Muscle layer of colon (tissue), 2 donors: ENCODE data around the gene MELTF.

ENCODE experiments used
- H3K27ac ChIP-seq: one replicate; pipeline ENCODE4 v1.7.0; 2013; ENCODE audit warnings: low read depth, mild to moderate bottlenecking, low read length, moderate library complexity
- H3K27me3 ChIP-seq, 2 donors: one replicate each; pipeline ENCODE4 v1.7.0; 2013; ENCODE audit warnings: low read length in 2 of 2, mild to moderate bottlenecking in 2 of 2; ENCODE audit not compliant: insufficient read depth in 2 of 2, control insufficient read depth in 1 of 2
- H3K36me3 ChIP-seq: one replicate; pipeline ENCODE4 v1.7.0; 2013; ENCODE audit warnings: mild to moderate bottlenecking, low read length; ENCODE audit not compliant: insufficient read depth
- H3K4me1 ChIP-seq: one replicate; pipeline ENCODE4 v1.7.0; 2013; ENCODE audit warnings: mild to moderate bottlenecking, low read length; ENCODE audit not compliant: insufficient read depth
- H3K4me3 ChIP-seq, 2 donors: one replicate each; pipeline ENCODE4 v1.7.0; 2013; ENCODE audit warnings: low read length in 2 of 2, low read depth in 1 of 2, mild to moderate bottlenecking in 1 of 2, moderate library complexity in 1 of 2
- H3K9ac ChIP-seq: one replicate; pipeline ENCODE4 v1.7.0; 2013; ENCODE audit warnings: low read length
- H3K9me3 ChIP-seq: one replicate; pipeline ENCODE4 v1.7.0; 2013; ENCODE audit warnings: mild to moderate bottlenecking, low read length
- donor health status: abdominal sarcoma.
- donor health status: Adenocarcinoma of cecum.

Gene MELTF

GRCh38 chr3:196996454-196997265, 33.0 kb downstream of the MELTF start:
- no peak overlapping the region for H3K4me3 ChIP-seq
- H3K4me1 ChIP-seq: no peaks in the 10 kb centered on the region
- H3K36me3 ChIP-seq: no peaks in the 10 kb centered on the region
- no peaks in the 10 kb centered on the region for H3K27me3 ChIP-seq
- H3K27ac ChIP-seq: no peak overlapping the region
- no peak overlapping the region for H3K9ac ChIP-seq
- H3K9me3 ChIP-seq: no peaks in the 10 kb centered on the region

DNA sequence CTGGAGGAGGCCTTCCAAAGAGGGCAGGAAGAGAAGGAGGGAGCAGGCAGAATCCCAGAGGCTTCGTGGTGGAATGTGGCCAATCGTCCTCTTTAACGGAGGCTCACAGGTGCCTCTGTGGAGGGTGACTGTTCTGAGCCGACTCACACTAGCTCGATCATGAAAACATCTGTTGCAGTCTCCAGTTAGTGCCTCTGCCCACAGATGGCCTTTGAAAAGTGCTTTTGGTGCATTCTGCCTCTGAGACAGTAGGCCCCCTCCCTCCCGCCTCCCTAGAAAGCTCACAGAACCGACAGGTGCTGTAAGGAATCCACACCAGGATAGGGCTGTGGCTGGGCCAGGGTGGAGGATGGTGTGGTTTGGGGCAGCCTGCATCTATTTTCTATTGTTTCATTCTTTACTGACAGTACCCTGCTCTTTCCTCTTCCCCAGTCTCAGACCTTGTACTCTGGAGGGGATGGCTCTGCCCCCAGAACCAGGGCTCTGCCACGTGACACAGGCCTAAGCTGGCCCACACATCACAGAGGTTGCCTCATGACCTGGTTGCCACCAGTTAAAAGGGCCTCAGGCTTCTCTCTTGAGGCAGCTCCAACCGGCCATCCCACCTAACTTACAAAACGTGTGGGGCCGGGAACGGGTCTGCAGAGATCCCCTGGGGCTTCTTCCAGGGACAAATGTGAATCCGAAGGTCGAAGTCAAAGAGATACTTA, 33.8 kb downstream of the MELTF start:
- Histone ChIP-seq H3K4me1 (no peaks in the 10 kb centered on the region), H3K9me3 (no peaks in the 10 kb centered on the region), H3K27ac (no peak overlapping the region), H3K27me3 (no peaks in the 10 kb centered on the region), H3K36me3 (no peaks in the 10 kb centered on the region), H3K9ac (no peak overlapping the region), H3K4me3 (no peak overlapping the region)

DNA sequence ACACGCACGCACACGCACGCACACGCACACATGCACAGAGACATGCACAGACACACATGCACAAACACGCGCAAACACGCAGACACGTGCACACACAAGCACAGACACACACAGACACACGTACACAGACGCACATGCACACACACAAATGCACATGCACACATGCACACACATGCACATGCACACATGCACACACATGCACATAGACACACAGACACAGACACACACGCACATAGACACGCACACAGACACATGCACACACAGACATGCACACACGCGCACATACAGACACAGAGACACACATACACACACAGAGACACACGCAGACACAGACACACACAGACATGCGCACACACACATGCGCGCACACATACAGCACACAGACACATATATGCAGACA, 34.6 kb downstream of the MELTF start:
- no peaks in the 10 kb centered on the region for H3K27me3 ChIP-seq
- H3K9me3 ChIP-seq: no peaks in the 10 kb centered on the region
- H3K4me3 ChIP-seq: no peak overlapping the region
- H3K9ac ChIP-seq: no peak overlapping the region
- no peaks in the 10 kb centered on the region for H3K4me1 ChIP-seq
- H3K27ac ChIP-seq: no peak overlapping the region
- H3K36me3 ChIP-seq: no peaks in the 10 kb centered on the region

DNA sequence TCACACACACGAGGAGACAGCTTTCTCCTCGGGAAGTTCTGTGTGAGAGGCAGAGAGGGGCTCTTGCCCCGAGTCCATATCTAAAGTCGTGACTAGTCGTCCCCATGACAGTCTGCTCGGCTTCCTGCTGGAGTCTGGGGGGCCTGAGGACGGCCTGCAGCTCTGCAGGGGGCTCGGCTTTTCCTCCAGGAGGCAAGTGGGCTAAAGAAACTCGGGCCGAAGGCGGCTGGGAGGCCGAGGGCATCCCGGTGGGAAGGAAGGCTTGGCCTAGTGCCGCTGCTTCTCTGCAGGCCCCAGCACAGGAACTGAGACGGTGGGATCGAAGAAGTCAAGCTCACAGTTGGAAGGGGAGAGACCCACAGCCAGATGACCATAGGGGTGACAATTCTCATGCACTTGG, 35.6 kb downstream of the MELTF start:
- no peaks in the 10 kb centered on the region for H3K4me1 ChIP-seq
- H3K9me3 ChIP-seq: no peaks in the 10 kb centered on the region
- no peaks in the 10 kb centered on the region for H3K36me3 ChIP-seq
- H3K4me3 ChIP-seq: no peak overlapping the region
- H3K9ac ChIP-seq: no peak overlapping the region
- H3K27ac ChIP-seq: no peak overlapping the region
- no peaks in the 10 kb centered on the region for H3K27me3 ChIP-seq

DNA sequence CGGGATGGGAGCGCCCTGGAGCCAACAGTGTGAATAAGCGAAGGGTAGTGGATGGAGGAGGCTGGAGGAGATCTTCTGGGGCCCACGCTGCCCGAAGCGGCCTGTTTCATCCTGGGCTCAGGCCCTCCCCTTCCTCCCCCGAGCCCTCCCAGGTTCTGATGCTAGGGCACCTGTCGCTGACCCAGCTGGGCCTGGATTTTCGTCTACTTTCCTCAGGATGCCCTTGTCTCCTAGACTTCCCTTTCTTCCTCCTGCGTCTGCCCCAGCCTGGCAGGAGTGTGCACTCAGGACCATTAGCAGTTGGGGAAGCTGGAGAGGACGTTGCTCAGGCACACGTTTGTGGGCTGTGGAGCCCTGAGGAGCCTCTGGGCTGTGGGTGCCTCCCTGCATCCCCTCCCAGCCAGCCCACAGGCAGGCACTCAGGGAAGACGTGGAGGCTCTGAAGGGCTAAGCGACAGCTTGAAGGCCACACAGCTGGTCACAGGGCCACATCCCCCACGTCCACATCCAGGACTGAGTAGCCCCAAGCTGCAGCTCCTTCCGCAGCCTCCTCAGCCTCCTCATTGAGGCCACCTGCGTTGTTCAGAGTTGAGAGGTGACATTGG, 37.1 kb downstream of the MELTF start:
- Histone ChIP-seq H3K4me3 (no peak overlapping the region), H3K27me3 (no peaks in the 10 kb centered on the region)

DNA sequence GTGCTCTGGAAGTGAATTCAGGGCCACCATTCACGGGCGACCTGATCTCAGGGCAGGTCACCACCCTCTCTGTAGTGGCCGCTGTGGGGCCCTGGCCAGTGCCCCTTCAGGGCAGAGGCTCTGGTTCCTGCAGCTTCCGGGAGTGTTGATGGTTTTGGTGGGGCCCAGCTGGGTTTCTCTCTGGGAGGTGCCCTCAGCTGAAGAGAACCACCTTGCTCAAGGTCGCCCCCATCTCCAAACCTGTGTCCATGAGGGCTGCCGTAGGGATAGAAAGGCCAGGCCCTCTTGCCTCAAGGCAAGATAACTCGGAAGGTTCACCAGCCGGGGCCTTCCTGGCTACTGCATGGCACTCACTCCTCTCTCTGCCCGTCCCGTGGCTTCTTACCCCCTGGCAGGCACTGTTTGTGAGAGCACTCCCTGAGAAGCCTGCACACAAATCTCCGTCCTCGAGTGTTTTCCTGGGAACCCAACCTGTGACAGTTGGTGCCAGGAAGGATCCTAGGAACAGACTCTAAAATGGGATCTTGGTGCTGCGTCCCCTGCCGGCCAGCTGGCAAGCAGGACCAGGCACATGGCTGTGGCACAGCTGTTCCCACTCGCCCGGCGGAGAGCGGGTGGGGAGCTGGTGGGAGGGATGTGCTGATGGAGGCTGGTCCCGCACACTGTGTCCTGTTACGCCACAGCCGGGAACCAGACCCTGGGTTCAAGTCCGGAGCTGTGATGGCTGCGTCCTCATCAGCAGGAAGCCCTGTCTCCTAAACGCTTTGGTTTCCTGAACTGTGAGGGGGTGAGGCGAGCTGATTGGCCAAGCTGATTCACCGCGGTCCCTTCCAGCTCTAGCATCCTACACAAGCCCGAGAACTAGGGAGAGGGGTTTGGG, 37.8 kb downstream of the MELTF start:
- no peaks in the 10 kb centered on the region for H3K9me3 ChIP-seq
- H3K36me3 ChIP-seq: no peaks in the 10 kb centered on the region
- H3K27me3 ChIP-seq: no peaks in the 10 kb centered on the region
- no peaks in the 10 kb centered on the region for H3K4me1 ChIP-seq
- no peak overlapping the region for H3K27ac ChIP-seq
- no peak overlapping the region for H3K4me3 ChIP-seq
- H3K9ac ChIP-seq: no peak overlapping the region

More for the DNA sequence above, 37.1 kb downstream of the MELTF start:
- Histone ChIP-seq H3K27ac (no peak overlapping the region), H3K36me3 (no peaks in the 10 kb centered on the region), H3K9me3 (no peaks in the 10 kb centered on the region), H3K4me1 (no peaks in the 10 kb centered on the region), H3K9ac (no peak overlapping the region)

- Histone ChIP-seq H3K9ac (no peak overlapping the region), H3K9me3 (no peaks in the 10 kb centered on the region), H3K4me3 (no peak overlapping the region), H3K36me3 (no peaks in the 10 kb centered on the region), H3K4me1 (no peaks in the 10 kb centered on the region), H3K27me3 (no peaks in the 10 kb centered on the region), H3K27ac (no peak overlapping the region)
These were observed 39.0 kb downstream of the MELTF start for GRCh38 chr3:196990601-196991007.

GRCh38 chr3:196989721-196990262, 39.8 kb downstream of the MELTF start:
- no peak overlapping the region for H3K4me3 ChIP-seq
- no peaks in the 10 kb centered on the region for H3K27me3 ChIP-seq
- no peaks in the 10 kb centered on the region for H3K36me3 ChIP-seq
- H3K9ac ChIP-seq: no peak overlapping the region
- H3K27ac ChIP-seq: no peak overlapping the region
- H3K9me3 ChIP-seq: no peaks in the 10 kb centered on the region
- H3K4me1 ChIP-seq: no peaks in the 10 kb centered on the region

GRCh38 chr3:196988241-196989029, 41.2 kb downstream of the MELTF start:
- no peaks in the 10 kb centered on the region for H3K27me3 ChIP-seq
- H3K36me3 ChIP-seq: no peaks in the 10 kb centered on the region
- H3K9me3 ChIP-seq: no peaks in the 10 kb centered on the region
- no peak overlapping the region for H3K4me3 ChIP-seq
- no peak overlapping the region for H3K27ac ChIP-seq
- H3K4me1 ChIP-seq: no peaks in the 10 kb centered on the region
- H3K9ac ChIP-seq: no peak overlapping the region

GRCh38 chr3:196987022-196987421, 42.6 kb downstream of the MELTF start:
- Histone ChIP-seq H3K36me3 (no peaks in the 10 kb centered on the region), H3K27ac (no peak overlapping the region), H3K27me3 (no peaks in the 10 kb centered on the region), H3K9ac (no peak overlapping the region), H3K4me1 (no peaks in the 10 kb centered on the region), H3K4me3 (no peak overlapping the region), H3K9me3 (no peaks in the 10 kb centered on the region)
